ENCODE results near the gene CDK9.

The CDK9 gene

DNA sequence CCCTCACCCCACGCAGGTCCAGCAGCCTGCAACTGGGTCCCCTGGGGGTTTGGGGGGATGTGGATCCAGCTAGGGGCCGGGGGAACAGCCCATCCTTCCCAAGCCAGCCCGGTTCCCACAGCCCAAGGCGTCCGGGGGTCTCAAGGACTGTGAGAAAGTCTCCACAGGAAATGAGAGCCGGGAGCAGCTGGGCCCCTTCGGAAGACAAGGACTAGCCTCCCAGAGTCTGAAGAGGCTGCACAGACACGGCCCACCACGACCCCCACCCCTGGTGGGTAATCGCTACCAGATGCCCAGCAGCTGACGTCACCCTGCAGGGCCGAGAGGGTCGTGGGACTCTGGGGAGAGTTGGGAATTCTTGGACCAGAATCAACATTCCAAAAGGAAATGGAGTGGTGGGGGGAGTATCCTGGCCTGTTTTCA lies 17.9 kb upstream of the CDK9 start:
- H3K4me1 ChIP-seq (ENCODE audit: insufficient read depth, poor library complexity, severe bottlenecking) = peaks cover 5% of the 10 kb centered on the region
- no peaks in the 10 kb centered on the region for H3K9me3 ChIP-seq (ENCODE audit: severe bottlenecking)
- H3K27ac ChIP-seq (ENCODE audit: poor library complexity, severe bottlenecking) = no peak overlapping the region
- no peaks in the 10 kb centered on the region for H3K36me3 ChIP-seq (ENCODE audit: low read depth)
- no peak overlapping the region for H3K4me3 ChIP-seq (ENCODE audit: severe bottlenecking)
- DNase-seq (ENCODE audit: low spot score) (no peak), ATAC-seq (ENCODE audit: low read depth) (no peak)
- TF ChIP-seq, protein P1, sequence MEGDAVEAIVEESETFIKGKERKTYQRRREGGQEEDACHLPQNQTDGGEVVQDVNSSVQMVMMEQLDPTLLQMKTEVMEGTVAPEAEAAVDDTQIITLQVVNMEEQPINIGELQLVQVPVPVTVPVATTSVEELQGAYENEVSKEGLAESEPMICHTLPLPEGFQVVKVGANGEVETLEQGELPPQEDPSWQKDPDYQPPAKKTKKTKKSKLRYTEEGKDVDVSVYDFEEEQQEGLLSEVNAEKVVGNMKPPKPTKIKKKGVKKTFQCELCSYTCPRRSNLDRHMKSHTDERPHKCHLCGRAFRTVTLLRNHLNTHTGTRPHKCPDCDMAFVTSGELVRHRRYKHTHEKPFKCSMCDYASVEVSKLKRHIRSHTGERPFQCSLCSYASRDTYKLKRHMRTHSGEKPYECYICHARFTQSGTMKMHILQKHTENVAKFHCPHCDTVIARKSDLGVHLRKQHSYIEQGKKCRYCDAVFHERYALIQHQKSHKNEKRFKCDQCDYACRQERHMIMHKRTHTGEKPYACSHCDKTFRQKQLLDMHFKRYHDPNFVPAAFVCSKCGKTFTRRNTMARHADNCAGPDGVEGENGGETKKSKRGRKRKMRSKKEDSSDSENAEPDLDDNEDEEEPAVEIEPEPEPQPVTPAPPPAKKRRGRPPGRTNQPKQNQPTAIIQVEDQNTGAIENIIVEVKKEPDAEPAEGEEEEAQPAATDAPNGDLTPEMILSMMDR (IDR thresholded peaks at IDR 0.05; ENCODE audit: poor library complexity, severe bottlenecking) = no peak
- H3K27me3 ChIP-seq (ENCODE audit: insufficient read depth, poor library complexity, severe bottlenecking) = no peaks in the 10 kb centered on the region

DNA sequence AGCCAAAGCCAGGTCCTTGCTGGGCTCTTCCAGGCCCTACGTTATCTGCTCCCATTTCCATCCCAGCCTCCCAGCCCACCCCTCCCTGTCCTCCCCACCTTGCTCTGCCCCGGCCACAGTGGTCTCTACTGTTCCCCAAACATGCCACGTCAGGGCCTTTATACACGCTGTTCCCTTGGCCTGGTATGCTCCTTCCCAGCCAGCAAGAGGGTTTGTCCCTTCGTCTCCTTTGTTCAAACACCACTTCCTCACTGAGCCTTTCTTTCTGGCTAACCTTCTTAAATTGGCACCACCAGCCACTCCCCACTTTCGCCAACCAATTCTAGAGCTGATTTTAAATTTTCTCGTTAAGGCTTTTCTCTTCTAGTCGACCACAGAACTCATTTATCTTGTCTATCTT lies 17.1 kb upstream of the CDK9 start:
- TF ChIP-seq, protein P1 (IDR thresholded peaks at IDR 0.05; ENCODE audit: poor library complexity, severe bottlenecking) = no peak
- H3K4me3 ChIP-seq (ENCODE audit: severe bottlenecking) = no peak overlapping the region

DNA sequence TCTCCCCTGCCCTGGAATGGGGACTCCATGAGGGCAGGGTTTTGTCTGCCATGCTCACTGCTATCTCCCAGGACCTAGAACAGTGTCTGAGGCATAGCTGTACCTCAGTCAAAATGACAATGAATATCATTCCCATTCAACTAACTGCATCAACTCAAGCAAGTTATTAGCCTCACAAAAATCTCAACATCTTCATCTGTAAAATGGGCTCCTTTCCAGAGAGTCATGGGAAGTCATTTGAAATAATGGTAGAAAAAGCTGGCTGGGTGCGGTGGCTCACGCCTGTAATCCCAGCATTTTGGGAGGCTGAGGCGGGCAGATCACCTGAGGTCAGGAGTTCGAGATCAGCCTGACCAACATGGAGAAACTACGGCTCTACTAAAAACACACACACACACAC lies 16.7 kb upstream of the CDK9 start:
- Histone ChIP-seq H3K4me1 (ENCODE audit: insufficient read depth, poor library complexity, severe bottlenecking) (peaks cover 5% of the 10 kb centered on the region), H3K27ac (ENCODE audit: poor library complexity, severe bottlenecking) (no peak overlapping the region), H3K4me3 (ENCODE audit: severe bottlenecking) (no peak overlapping the region), H3K27me3 (ENCODE audit: insufficient read depth, poor library complexity, severe bottlenecking) (no peaks in the 10 kb centered on the region), H3K9me3 (ENCODE audit: severe bottlenecking) (no peaks in the 10 kb centered on the region), H3K36me3 (ENCODE audit: low read depth) (no peaks in the 10 kb centered on the region)
- DNase-seq (ENCODE audit: low spot score) (no peak), ATAC-seq (ENCODE audit: low read depth) (no peak)
- TF ChIP-seq, protein P1 (IDR thresholded peaks at IDR 0.05; ENCODE audit: poor library complexity, severe bottlenecking) = no peak

More for the DNA sequence above, 17.1 kb upstream of the CDK9 start:
- Histone ChIP-seq H3K4me1 (ENCODE audit: insufficient read depth, poor library complexity, severe bottlenecking) (peaks cover 5% of the 10 kb centered on the region), H3K27ac (ENCODE audit: poor library complexity, severe bottlenecking) (no peak overlapping the region), H3K36me3 (ENCODE audit: low read depth) (no peaks in the 10 kb centered on the region), H3K9me3 (ENCODE audit: severe bottlenecking) (no peaks in the 10 kb centered on the region), H3K27me3 (ENCODE audit: insufficient read depth, poor library complexity, severe bottlenecking) (no peaks in the 10 kb centered on the region)
- DNase-seq (ENCODE audit: low spot score) (no peak), ATAC-seq (ENCODE audit: low read depth) (no peak)

DNA sequence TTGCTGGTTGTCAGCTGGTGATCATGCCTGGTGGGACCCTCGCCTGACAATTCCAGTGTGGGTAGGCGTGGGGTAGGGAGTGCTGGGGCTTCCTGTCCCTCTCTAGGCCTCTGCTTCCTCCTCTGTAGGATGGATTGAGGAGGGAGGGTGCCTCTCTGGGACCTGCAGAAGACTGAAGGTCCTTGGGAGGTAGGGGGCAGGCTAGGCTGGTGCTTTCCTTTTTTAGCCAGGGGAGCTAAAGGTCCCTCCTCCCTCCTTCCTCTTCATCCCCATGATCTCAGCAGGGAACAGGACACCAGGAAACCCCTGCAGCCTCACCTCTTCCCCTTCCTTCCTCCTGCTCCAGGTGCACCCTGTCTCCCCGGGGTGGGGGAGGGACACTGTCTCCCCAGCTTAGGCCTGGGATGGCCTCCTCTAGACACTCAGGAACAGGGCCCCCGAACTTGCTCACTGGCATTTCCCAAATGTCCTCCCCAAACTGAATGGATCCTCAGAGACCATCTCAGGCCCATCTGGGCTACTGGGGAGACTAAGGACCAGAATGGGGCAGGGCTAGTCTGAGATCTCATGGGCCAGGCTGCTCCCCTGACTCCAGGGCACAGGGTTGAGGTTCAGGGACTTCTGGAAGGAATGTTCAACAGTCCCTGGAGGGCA lies 15.8 kb upstream of the CDK9 start:
- no peaks in the 10 kb centered on the region for H3K27me3 ChIP-seq (ENCODE audit: insufficient read depth, poor library complexity, severe bottlenecking)
- H3K4me3 ChIP-seq (ENCODE audit: severe bottlenecking) = no peak overlapping the region
- ATAC-seq (ENCODE audit: low read depth) = no peak
- TF ChIP-seq, protein P1 (IDR thresholded peaks at IDR 0.05; ENCODE audit: poor library complexity, severe bottlenecking) = no peak
- H3K4me1 ChIP-seq (ENCODE audit: insufficient read depth, poor library complexity, severe bottlenecking) = peaks cover 5% of the 10 kb centered on the region
- no peak for DNase-seq (ENCODE audit: low spot score)
- no peaks in the 10 kb centered on the region for H3K36me3 ChIP-seq (ENCODE audit: low read depth)
- no peaks in the 10 kb centered on the region for H3K9me3 ChIP-seq (ENCODE audit: severe bottlenecking)
- H3K27ac ChIP-seq (ENCODE audit: poor library complexity, severe bottlenecking) = no peak overlapping the region

DNA sequence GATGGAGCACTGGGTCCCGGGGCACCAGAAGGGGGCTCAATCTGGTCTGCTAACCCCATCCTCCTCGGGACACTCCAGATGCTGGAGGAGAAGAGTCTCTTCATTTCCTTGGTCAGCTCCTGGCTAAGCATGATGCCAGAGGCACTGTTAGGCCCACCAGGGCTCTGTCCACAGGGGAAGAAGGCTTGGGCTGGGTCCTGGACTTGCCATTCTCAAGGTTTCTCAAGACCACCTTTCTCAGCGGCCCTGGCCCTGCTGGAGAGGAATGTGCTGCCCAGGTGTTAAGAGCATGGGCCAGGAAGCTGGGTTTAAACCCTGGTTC lies 15.3 kb upstream of the CDK9 start:
- H3K36me3 ChIP-seq (ENCODE audit: low read depth) = no peaks in the 10 kb centered on the region
- TF ChIP-seq, protein P1 (IDR thresholded peaks at IDR 0.05; ENCODE audit: poor library complexity, severe bottlenecking) = no peak
- no peaks in the 10 kb centered on the region for H3K9me3 ChIP-seq (ENCODE audit: severe bottlenecking)
- peaks cover 5% of the 10 kb centered on the region for H3K4me1 ChIP-seq (ENCODE audit: insufficient read depth, poor library complexity, severe bottlenecking)
- H3K27ac ChIP-seq (ENCODE audit: poor library complexity, severe bottlenecking) = no peak overlapping the region
- DNase-seq (ENCODE audit: low spot score) (no peak), ATAC-seq (ENCODE audit: low read depth) (no peak)
- H3K4me3 ChIP-seq (ENCODE audit: severe bottlenecking) = peak overlapping the region; percentile 35
- H3K27me3 ChIP-seq (ENCODE audit: insufficient read depth, poor library complexity, severe bottlenecking) = no peaks in the 10 kb centered on the region
